Left lung (tissue), 10 donors: ENCODE measurements around the gene TASP1. TPM values are rescaled to one million over a fixed set of nuclear protein-coding genes. Genes with fewer than 3 reads are reported as not detected.
"Not testable (repeated sequence)": the region's sequence is repeated elsewhere in the genome, so short reads cannot be mapped to it uniquely, and the experiment has no call there.

ENCODE experiments used
- ATAC-seq: fragments of 200-7000 bp; cut with Tn5 transposase; one replicate; pipeline ENCODE4 v1.9.1; 2020; ENCODE audit warnings: moderate library complexity
- DNase-seq, 4 donors: peaks; one replicate each; pipeline ENCODE4 v3.0.0-alpha.2; 2013 to 2020
- H3K27ac ChIP-seq, 2 donors: fragments of 200-600 bp; sonication (generic) in 1 of 2; one replicate each; pipeline versions ENCODE4 v1.5.0 to v1.8.0; 2020 to 2021
- H3K27me3 ChIP-seq, 2 donors: fragments of 200-600 bp; sonication (generic) in 1 of 2; one replicate each; pipeline versions ENCODE4 v1.5.0 to v1.8.0; 2020 to 2021
- H3K36me3 ChIP-seq, 2 donors: fragments of 200-600 bp; sonication (generic) in 1 of 2; one replicate each; pipeline versions ENCODE4 v1.5.0 to v1.8.0; 2020 to 2021
- H3K4me1 ChIP-seq, 2 donors: fragments of 200-600 bp; one replicate each; pipeline ENCODE4 v1.8.0; 2021
- H3K4me3 ChIP-seq, 2 donors: fragments of 200-600 bp; sonication (generic) in 1 of 2; one replicate each; pipeline versions ENCODE4 v1.5.0 to v1.8.0; 2020 to 2021; ENCODE audit warnings: mild to moderate bottlenecking in 1 of 2
- H3K9me3 ChIP-seq, 2 donors: fragments of 200-600 bp; sonication (generic) in 1 of 2; one replicate each; pipeline versions ENCODE4 v1.5.0 to v1.8.0; 2020 to 2021
- intact Hi-C, 2 donors: fragments of 100-400 bp; cut with DNase I; formaldehyde crosslinking; loops; one replicate each; pipeline versions ENCODE4 v1.11.2 to v1.14.2; 2022
- polyA plus RNA-seq, 6 donors: library from polyadenylated mRNA; unstranded; fragments of 120-200 nt; gene quantifications; one replicate each; pipeline ENCODE4 v1.2.1, GENCODE V29; 2013; ENCODE audit not compliant: insufficient read length in 6 of 6
- total RNA-seq, 2 donors: library from RNA; stranded (reverse); fragmentation: NEBNext Ultra II Directional; extraction: Animal tissue kit (Norgen Biotek cat#: 25700); gene quantifications; one replicate each; pipeline ENCODE4 v1.2.1, GENCODE V29; 2021
- TF ChIP-seq, protein P1 (sequence below), 2 donors: fragments of 200-600 bp; sonication (generic) in 1 of 2; IDR thresholded peaks; one replicate each; pipeline versions ENCODE4 v1.5.0 to v1.8.0; 2021; ENCODE audit warnings: antibody characterized with exemption in 2 of 2
- donor health status: DM: no; HTN: yes; CAD: no.
- donor health status: DM: no; HTN: no; CAD: no.

TASP1 gene
- total and polyA plus RNA-seq, 8 donors: 12.9 to 19.9 (median 17.3) TPM

DNA sequence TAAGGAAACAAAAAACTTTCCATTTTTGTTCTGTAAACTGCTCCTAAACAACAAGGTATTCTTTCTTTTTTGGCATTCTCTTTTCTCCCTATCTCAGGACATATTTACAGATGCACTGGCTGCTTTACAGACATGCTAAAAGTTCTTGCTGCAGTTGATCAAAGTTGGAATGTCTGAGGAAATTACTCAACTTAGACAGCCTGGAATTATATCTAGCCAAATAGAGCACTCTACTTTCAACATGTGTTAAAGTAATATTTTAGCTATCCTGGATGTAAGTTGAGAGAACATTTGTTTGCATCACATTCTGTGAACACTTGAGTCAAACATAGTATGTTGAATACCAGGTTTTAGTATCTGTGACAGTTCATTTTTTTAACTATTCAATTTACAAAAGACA, 24.8 kb downstream of the TASP1 start:
- TF ChIP-seq, protein P1, sequence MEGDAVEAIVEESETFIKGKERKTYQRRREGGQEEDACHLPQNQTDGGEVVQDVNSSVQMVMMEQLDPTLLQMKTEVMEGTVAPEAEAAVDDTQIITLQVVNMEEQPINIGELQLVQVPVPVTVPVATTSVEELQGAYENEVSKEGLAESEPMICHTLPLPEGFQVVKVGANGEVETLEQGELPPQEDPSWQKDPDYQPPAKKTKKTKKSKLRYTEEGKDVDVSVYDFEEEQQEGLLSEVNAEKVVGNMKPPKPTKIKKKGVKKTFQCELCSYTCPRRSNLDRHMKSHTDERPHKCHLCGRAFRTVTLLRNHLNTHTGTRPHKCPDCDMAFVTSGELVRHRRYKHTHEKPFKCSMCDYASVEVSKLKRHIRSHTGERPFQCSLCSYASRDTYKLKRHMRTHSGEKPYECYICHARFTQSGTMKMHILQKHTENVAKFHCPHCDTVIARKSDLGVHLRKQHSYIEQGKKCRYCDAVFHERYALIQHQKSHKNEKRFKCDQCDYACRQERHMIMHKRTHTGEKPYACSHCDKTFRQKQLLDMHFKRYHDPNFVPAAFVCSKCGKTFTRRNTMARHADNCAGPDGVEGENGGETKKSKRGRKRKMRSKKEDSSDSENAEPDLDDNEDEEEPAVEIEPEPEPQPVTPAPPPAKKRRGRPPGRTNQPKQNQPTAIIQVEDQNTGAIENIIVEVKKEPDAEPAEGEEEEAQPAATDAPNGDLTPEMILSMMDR (IDR thresholded peaks at IDR 0.05): no peak
- Histone ChIP-seq H3K9me3 (no peaks in the 10 kb centered on the region), H3K27ac (peak overlapping the region in 1 of 2 donors; percentile 14), H3K4me3 (no peak overlapping the region), H3K4me1 (peaks cover 0 to 9% of the 10 kb centered on the region in 2 donors), H3K36me3 (peaks cover 0 to 9% of the 10 kb centered on the region in 2 donors), H3K27me3 (no peaks in the 10 kb centered on the region)
- DNase-seq (no peak), ATAC-seq (no peak)
- intact Hi-C loops: no loop called here

- DNase-seq (no peak), ATAC-seq (no peak)
- TF ChIP-seq, protein P1 (IDR thresholded peaks at IDR 0.05): no peak
- H3K4me1 ChIP-seq: peaks cover 0 to 7% of the 10 kb centered on the region in 2 donors
- no peaks in the 10 kb centered on the region for H3K9me3 ChIP-seq
- H3K27ac ChIP-seq: no peak overlapping the region
- H3K27me3 ChIP-seq: no peaks in the 10 kb centered on the region
- no peak overlapping the region for H3K4me3 ChIP-seq
- peaks cover 0 to 7% of the 10 kb centered on the region in 2 donors for H3K36me3 ChIP-seq
- intact Hi-C loops: no loop called here
Observed at GRCh38 chr20:13611611-13612125, 27.1 kb downstream of the TASP1 start.

- Histone ChIP-seq H3K27me3 (no peaks in the 10 kb centered on the region), H3K36me3 (no peaks in the 10 kb centered on the region), H3K9me3 (no peaks in the 10 kb centered on the region), H3K27ac (no peak overlapping the region), H3K4me3 (no peak overlapping the region), H3K4me1 (peaks cover 0 to 7% of the 10 kb centered on the region in 2 donors)
- intact Hi-C loops: no loop called here
- DNase-seq (no peak), ATAC-seq (no peak)
- TF ChIP-seq, protein P1 (IDR thresholded peaks at IDR 0.05): no peak
Observed at GRCh38 chr20:13610184-13610583, 28.5 kb downstream of the TASP1 start.

DNA sequence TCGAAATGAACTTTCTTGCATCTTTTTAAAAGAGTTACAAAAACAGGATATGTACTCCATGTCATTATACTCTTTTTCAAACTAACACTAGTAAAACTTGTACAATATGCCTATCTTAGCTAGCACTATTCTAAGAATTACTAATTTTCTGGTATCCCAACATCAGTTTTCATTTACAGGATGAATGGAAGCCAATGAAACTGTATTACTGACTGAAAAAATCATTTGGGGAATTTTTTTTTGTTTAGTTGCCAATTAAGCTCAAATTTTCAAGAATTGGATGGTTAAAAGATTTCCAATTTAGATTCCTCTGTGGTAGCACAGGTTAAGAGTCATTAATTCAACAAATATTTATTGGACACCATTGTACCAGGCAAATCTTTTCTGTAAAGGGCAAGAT, 30.7 kb downstream of the TASP1 start:
- no peaks in the 10 kb centered on the region for H3K4me1 ChIP-seq
- TF ChIP-seq, protein P1 (IDR thresholded peaks at IDR 0.05): no peak

DNA sequence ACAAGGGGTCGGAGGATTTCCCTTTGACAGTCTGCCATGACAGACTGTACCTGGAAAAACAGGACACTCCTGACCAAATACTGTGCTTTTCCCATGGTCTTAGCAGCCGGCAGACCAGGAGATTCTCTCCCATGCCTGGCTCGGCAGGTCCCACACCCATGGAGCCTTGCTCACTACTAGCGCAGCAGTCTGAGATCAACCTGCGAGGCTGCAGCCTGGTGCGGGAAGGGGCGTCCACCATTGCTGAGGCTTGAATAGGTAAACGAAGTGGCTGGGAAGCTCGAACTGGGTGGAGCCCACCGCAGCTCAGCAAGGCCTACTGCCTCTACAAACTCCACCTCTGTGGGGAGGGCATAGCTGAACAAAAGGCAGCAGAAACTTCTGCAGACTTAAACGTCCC, 45.3 kb downstream of the TASP1 start:
- DNase-seq: peak in 1 of 4 donors; percentile 68
- H3K4me1 ChIP-seq, ATAC-seq, intact Hi-C loops, H3K36me3 ChIP-seq, H3K9me3 ChIP-seq, H3K27me3 ChIP-seq, H3K27ac ChIP-seq, H3K4me3 ChIP-seq: not testable (repeated sequence)

More for the DNA sequence above, 30.7 kb downstream of the TASP1 start:
- Histone ChIP-seq H3K4me3 (no peak overlapping the region), H3K9me3 (no peaks in the 10 kb centered on the region), H3K27me3 (no peaks in the 10 kb centered on the region), H3K36me3 (peaks cover 0 to 2% of the 10 kb centered on the region in 2 donors), H3K27ac (no peak overlapping the region)
- ATAC-seq: no peak
- intact Hi-C loops: no loop called here
- DNase-seq: no peak

GRCh38 chr20:13588049-13588448, 50.7 kb downstream of the TASP1 start:
- H3K4me3 ChIP-seq: no peak overlapping the region
- TF ChIP-seq, protein P1 (IDR thresholded peaks at IDR 0.05): no peak
- ATAC-seq (no peak), DNase-seq (no peak)
- no peaks in the 10 kb centered on the region for H3K27me3 ChIP-seq
- intact Hi-C loops: no loop called here
- no peak overlapping the region for H3K27ac ChIP-seq
- H3K4me1 ChIP-seq: no peaks in the 10 kb centered on the region
- H3K36me3 ChIP-seq: peaks cover 0 to 21% of the 10 kb centered on the region in 2 donors
- H3K9me3 ChIP-seq: peaks cover 0 to 21% of the 10 kb centered on the region in 2 donors
